Esophagus muscularis mucosa (tissue), 3 donors: Measurements from ENCODE around the gene BCR.

Source experiments
- CTCF ChIP-seq, 3 experiments: fragments of 200-600 bp in 2 of 3; fragments of 450-650 bp in 1 of 3; sonication (generic) in 2 of 3; IDR thresholded peaks; one replicate each; pipeline ENCODE4 v1.5.1; 2017 to 2019; ENCODE audit warnings: antibody characterized with exemption in 3 of 3, mild to moderate bottlenecking in 2 of 3, moderate library complexity in 1 of 3
- POLR2AphosphoS5 ChIP-seq, 2 donors: sonication (generic); formaldehyde crosslinking; IDR thresholded peaks; one replicate each; pipeline ENCODE4 v1.6.1; 2017; ENCODE audit warnings: antibody characterized with exemption in 2 of 2

GRCh38 chr22:23220485-23221350 lies 40.4 kb downstream of the BCR start:
- TF ChIP-seq POLR2AphosphoS5 (IDR thresholded peaks at IDR 0.05): peak in 1 of 2 donors; percentile 4
- TF ChIP-seq CTCF (IDR thresholded peaks at IDR 0.05): no peak
